Measurements from ENCODE around the gene HBQ1.
"Not testable (repeated sequence)": the region's sequence is repeated elsewhere in the genome, so short reads cannot be mapped to it uniquely, and the experiment has no call there.

The HBQ1 gene

DNA sequence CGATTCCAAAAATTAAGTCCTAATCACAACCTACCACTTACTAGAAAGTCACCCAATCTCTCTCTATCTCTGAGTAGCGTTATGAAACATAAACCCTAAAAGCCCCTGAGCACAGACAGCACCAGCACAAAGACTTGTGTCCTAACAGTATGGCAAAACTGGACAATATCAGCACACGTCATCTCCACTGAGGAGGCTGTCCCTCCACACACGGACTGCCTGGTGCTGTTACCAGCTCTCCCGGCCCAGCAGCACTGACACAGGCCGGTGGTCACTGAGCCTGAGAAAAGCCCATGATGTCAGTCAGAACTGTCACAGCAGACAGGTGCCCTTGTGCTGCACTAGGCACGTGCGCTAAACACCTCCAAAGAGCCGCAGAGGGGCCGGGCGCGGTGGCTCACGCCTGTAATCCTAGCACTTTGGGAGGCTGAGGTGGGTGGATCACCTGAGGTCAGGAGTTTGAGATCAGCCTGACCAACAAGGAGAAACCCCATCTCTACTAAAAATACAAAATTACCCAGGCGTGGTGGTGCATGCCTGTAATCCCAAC is 31.4 kb downstream of the HBQ1 start:
- DNase-seq: not testable (repeated sequence)

DNA sequence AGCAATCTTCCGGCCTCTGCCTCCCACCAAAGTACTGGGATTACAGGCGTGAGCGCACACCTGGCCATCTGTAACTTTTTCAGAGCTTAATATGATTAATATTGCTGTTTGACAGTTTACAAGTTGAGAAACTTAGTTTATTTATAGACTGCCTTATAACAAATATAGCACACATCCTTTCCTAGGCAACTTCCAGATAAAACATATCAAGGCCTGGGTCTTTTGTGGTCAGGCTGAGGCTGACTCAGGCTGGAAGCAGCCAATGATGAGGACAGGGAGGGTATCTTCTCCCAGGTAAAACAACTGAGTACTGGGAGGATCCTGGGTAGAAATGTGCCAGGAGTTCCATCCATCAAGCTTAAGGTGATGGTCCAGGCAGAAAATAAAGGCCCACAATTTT is 32.7 kb downstream of the HBQ1 start:
- DNase-seq: no peak

DNA sequence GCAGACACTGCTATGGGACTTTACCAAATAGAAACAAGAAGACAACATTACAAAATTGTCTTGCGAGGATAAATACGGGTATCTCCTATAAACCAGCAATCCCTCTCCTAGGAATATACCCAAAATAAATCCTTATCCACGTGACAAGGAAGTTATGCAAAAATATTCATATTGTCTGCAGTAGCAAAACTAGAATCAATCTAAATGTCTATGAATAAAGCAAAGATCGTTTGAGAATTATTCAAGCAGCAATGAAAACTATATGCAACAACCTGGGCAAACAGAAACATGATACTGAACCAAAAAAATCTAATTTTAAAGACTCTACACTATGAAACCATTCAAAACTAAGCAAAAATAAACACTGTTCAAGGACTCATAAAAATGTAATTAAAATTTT is 39.8 kb downstream of the HBQ1 start:
- no peak for DNase-seq

- no peak for DNase-seq
Observed at GRCh38 chr16:228151-228851, 48.0 kb downstream of the HBQ1 start.

DNA sequence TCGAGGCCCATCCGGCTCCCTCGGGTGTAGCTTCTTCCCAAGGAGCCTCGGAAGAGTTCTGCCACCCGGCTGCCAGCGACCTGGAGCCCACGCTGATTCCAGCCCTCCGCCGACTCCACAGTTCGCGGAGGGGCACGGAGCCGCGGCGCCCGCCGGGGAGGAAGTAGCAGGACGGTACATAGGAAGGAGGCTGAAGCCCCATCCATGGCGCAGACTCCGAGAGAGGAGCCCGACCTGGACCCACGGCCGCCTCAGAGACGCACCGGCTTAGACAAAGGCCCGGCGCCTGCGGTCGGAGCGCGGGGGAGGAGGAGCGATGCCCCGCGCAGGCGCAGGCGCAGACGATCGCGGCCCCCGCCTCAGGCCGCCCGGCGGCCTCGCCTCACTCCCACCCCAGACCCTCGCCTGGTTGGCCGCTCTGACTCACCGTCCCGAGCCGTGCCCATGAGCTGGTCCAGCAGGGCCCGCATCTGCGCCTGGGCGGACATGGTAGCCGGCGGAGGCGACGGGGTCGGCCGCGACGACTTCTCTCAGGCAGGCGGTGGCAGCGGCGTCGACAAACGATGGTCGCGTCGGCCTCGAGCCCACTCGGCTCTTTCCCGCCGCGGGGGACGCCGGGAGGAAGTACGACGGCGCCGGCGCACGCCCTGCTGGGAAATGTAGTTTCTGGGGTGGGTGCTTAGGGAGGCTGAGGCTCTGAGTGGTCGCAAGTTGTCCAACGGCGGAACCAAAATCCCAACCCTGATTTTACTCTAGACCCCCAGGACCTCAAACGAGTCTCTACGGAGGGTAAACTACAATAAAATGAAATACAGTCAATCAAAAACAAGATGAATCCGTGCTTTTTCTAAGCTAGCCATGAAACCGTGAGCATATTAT is 48.8 kb downstream of the HBQ1 start, which contains the start of gene LUC7L:
TSS of gene LUC7L (minus strand) at position 598 of the 879 bp plus-strand sequence. CDS start at position 488, 110 bp downstream.
- peak; percentile 94 for DNase-seq

DNA sequence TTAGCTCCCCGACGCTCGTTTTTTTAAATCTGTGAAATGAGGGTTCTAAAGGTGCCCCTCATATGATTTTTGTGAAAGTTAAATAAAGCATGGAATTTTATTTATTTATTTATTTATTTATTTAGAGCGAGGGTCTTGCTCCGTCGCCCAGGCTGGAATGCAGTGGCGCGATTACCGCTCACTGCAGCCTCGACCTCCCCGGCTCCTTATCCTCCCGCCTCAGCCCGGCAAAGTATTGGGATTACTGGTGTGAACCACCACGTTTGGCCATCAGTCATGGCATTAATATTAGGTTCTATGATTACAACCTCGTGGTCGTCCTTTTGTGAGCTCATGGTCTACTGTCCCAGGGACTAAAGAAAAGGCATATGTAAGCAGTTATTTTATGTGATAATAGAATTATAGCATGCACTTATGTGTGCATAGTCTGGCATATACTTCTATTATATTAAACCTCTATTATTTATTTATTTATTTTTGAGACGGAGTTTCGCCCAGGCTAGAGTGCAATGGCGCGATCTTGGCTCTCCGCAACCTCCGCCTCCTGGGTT is 49.5 kb downstream of the HBQ1 start:
- no peak for DNase-seq

DNA sequence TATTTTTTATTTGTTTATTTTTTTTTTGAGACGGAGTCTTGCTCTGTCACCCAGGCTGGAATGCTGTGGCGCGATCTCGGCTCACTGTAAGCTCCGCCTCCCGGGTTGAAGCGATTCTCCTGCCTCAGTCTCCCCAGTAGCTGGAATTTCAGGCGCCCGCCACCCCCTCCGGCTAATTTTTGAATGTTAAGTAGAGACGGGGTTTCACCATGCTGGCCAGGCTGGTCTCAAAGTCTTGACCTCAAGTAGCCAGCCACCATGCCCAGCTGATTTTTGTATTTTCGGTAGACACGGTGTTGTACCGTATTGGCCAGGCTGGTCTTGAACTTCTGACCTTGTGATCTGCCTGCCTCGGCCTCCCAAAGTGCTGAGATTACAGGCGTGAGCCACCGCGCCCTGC is 50.1 kb downstream of the HBQ1 start:
- not testable (repeated sequence) for DNase-seq
